HUES48 (cell line): ENCODE results near the gene MCOLN1.

ENCODE experiments used
- H3K27ac ChIP-seq: one replicate; pipeline ENCODE4 v1.7.0; 2013; ENCODE audit warnings: low read depth, low read length, inconsistent platforms
- H3K27me3 ChIP-seq: 2 replicates; pipeline ENCODE4 v1.6.1; 2013; ENCODE audit warnings: mild to moderate bottlenecking, low read length; ENCODE audit not compliant: control insufficient read depth, insufficient read depth
- H3K36me3 ChIP-seq: 2 replicates; pipeline ENCODE4 v1.6.1; 2013; ENCODE audit warnings: low read length; ENCODE audit not compliant: control insufficient read depth, insufficient read depth
- H3K4me1 ChIP-seq: 2 replicates; pipeline ENCODE4 v1.6.1; 2013; ENCODE audit warnings: mild to moderate bottlenecking, low read length; ENCODE audit not compliant: control insufficient read depth, insufficient read depth
- H3K4me3 ChIP-seq: 2 replicates; pipeline ENCODE4 v1.5.1; 2013; ENCODE audit warnings: mild to moderate bottlenecking, low read depth, low read length
- H3K9ac ChIP-seq: 2 replicates; pipeline ENCODE4 v1.6.1; 2013; ENCODE audit warnings: mild to moderate bottlenecking, low read depth, low read length, moderate library complexity
- H3K9me3 ChIP-seq: 2 replicates; pipeline ENCODE4 v1.6.1; 2013; ENCODE audit warnings: low read length; ENCODE audit not compliant: control insufficient read depth, insufficient read depth

Gene MCOLN1

DNA sequence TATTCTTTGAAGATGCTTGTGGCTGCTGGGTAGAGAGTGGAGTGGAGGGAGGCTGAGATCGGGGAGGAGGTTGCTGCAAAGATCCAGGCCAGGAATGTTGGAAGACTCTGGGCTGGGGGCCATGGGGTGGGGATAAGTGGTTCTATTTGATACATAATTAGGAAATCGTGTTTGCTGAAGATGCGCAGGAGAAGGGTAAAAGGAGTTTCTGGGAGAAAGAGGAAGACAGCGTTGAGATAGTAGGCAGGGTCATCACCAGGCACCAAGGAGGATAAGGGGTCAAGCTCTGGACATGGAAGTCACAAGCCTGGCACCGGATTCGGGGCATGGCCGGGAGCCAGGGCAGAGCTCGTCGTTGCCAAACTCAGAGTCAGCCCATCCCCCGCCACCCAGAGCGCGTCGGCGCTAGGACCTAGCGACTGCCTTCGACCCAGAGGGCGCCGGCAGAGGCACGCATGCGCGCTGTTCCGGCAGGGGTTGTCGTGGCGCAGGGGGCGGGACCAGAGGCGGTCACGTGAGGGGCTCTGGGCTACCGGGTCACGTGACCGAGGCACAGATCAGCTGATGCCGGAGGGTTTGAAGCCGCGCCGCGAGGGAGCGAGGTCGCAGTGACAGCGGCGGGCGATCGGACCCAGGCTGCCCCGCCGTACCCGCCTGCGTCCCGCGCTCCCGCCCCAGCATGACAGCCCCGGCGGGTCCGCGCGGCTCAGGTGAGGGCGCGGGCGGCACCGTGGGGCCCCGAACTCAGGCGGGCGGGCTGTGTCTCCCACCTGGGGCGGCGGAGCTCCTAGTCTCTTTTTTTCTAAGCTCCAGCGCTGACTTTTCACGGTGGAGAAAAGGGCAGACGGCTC, at the start of gene MCOLN1:
Gene MCOLN1 (plus strand): TSS at position 553 of the 851 bp plus-strand sequence. CDS start 127 bp downstream, at position 680.
- Histone ChIP-seq H3K4me3 (peak within 1 kb of the TSS; percentile 73), H3K4me1 (peaks cover 7% of the 10 kb centered on the region; the same call in 1 of the 2 replicates), H3K36me3 (peaks cover 21% of the 10 kb centered on the region), H3K27me3 (no peaks in the 10 kb centered on the region; the same call in 1 of the 2 replicates), H3K27ac (no peak within 1 kb of the TSS), H3K9me3 (no peaks in the 10 kb centered on the region), H3K9ac (no peak within 1 kb of the TSS)

DNA sequence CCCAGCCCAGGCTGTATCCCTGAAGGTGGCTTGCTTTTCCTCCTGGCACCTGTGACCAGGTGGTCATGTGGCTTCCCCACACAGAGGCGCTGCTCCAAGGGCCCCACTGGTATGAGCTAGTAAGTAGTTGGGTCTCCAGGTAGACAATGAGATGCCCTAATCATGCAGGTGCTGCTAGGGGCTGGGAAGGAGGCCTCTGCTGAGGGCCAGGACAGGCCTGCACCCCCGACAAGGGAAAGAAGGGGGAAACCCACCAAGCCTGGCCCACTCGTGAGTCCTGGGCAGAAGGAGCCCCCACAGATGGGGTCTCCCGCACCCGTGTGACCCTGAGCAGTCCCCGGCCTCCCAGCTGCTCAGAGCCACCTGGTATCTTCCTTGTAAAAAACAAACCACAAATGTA, 46.8 kb upstream of the MCOLN1 start:
- H3K27me3 ChIP-seq = no peaks in the 10 kb centered on the region
- H3K27ac ChIP-seq = no peak overlapping the region
- peaks cover 6% of the 10 kb centered on the region; the same call in 1 of the 2 replicates for H3K4me1 ChIP-seq
- H3K9me3 ChIP-seq = no peaks in the 10 kb centered on the region
- H3K36me3 ChIP-seq = peaks cover 5% of the 10 kb centered on the region
- H3K9ac ChIP-seq = no peak overlapping the region
- H3K4me3 ChIP-seq = no peak overlapping the region

DNA sequence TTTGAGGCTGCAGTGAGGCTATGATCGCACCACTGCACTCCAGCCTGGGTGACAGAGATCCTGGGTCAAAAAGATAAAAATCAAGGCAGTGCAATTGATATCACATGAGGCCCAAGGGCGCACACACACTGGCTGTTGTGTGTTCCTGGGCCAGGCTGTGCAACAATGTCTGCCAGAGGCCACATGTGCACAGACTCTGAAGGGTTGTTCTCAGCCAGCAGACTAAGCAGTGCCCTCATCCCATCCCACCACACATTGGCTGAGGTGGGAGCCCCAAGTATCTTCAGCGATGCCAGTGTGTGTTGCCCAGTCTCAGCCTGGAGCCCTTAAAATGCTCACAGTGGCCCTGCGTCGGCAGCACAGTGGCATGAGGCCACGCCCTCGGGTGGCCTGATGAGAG, 46.2 kb upstream of the MCOLN1 start:
- peaks cover 6% of the 10 kb centered on the region; the same call in 1 of the 2 replicates for H3K4me1 ChIP-seq
- H3K27ac ChIP-seq = no peak overlapping the region
- no peak overlapping the region for H3K4me3 ChIP-seq
- H3K9me3 ChIP-seq = no peaks in the 10 kb centered on the region
- no peaks in the 10 kb centered on the region for H3K36me3 ChIP-seq
- H3K27me3 ChIP-seq = no peaks in the 10 kb centered on the region
- no peak overlapping the region for H3K9ac ChIP-seq

DNA sequence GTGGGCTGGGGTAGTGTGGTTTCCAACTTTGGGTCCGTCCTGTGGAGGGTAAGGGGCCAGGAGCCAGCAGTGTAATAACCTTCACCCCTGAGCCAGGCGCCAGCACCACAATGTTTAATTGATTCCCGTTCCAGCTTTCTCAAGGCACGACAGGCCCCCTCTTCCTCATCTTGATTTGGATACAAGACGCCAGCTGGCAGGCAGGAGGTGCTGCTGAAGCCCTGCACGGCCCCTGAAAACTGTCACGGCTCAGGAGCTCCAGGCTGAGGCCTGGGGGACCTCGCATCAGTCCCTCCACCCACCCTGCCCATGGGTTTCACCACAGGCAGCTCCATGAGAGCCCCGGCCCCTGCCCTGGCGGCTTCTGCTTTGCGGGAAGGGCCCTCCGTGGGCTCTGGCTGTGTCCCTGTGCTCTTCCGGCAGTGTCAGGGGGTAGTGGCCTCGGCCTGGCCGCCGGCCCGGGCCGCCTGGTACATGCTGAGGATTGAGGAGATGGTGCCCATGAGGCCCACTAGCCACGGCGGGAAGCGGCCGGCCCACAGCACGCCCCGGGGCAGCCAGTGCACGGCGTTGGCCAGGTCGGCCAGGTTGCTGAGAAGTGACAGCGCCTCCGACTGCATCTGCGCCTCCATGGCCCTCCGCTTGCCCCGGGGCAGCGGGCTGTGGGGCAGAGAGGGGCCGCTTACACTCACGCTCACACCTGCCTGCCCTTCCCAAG, 45.5 kb upstream of the MCOLN1 start:
- Histone ChIP-seq H3K9me3 (no peaks in the 10 kb centered on the region), H3K36me3 (no peaks in the 10 kb centered on the region), H3K4me3 (no peak overlapping the region), H3K4me1 (peaks cover 6% of the 10 kb centered on the region; the same call in 1 of the 2 replicates), H3K27me3 (no peaks in the 10 kb centered on the region), H3K9ac (no peak overlapping the region), H3K27ac (no peak overlapping the region)

DNA sequence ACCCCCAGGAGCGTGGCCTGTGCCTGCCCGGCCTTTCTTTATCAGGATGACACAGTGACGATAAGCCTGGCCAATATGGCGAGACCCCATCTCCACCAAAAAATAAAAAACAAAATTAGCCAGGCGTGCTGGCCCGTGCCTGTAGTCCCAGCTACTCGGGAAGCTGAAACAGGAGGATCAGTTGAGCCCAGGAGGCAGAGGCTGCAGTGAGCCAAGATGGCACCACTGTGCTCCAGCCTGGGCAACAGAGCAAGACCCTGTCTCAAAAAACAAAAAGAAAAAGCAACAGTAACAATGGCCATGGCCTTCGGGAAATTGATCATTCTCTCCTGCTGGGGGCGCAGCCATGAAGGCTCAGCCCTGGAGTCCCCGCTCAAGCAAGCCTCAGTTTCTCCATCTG, 44.7 kb upstream of the MCOLN1 start:
- H3K36me3 ChIP-seq = no peaks in the 10 kb centered on the region
- H3K9ac ChIP-seq = no peak overlapping the region

DNA sequence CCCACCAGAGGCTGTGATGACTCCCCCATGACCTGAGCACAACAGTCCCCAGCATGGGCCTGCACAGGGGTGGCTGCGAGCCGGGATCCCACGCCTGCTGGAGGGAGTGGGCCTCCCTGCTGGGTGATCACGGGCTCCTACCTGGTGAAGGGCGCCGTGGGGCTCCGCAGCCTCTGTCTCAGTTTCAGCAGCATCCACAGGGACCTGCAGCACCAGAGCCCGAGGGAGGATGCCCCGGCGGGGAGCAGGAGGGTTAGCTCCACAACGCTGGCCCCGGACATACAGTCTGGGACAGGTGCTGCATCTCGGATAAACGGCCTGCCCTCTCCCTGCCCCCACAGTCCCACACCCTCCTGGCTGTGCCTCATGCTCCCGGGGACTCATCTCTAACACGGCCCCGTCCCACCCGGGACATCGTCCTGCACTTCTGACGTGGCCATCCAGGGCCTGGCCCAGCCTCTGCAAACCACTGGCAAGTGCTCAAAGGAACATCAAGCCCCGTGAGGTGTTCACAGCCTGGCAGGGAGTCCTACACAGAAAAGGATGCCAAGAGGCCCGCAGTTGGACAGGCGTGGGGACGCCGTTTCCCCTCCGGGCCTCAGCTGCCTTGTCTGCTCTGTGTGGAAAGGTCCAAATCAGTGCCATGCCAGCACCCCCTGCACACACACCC, 44.1 kb upstream of the MCOLN1 start:
- Histone ChIP-seq H3K27ac (no peak overlapping the region), H3K9ac (no peak overlapping the region), H3K27me3 (no peaks in the 10 kb centered on the region), H3K9me3 (no peaks in the 10 kb centered on the region), H3K36me3 (no peaks in the 10 kb centered on the region), H3K4me3 (no peak overlapping the region), H3K4me1 (peaks cover 12% of the 10 kb centered on the region)

More for the DNA sequence above, 44.7 kb upstream of the MCOLN1 start:
- Histone ChIP-seq H3K4me3 (no peak overlapping the region), H3K4me1 (peaks cover 9% of the 10 kb centered on the region; the same call in 1 of the 2 replicates), H3K27me3 (no peaks in the 10 kb centered on the region), H3K27ac (no peak overlapping the region), H3K9me3 (no peaks in the 10 kb centered on the region)

DNA sequence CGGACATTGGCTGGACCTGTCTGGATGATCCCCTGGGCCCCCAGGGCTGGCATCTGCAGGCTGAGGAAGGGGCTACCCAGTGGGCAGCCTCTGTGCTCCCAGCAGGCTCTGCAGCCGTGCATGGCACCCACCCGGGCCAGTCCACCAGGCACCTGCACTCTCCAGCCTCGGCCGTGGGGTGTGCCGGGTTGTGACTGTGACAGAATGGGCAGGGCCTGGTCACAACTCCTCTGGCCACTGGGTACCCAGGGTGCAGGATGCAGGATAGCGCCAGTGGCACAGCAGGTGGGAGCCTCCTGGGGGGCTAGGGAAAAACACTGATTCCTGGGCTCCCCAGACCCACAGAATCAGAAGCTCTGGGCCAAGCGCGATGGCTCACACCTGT, 43.6 kb upstream of the MCOLN1 start:
- Histone ChIP-seq H3K4me3 (no peak overlapping the region), H3K9me3 (no peaks in the 10 kb centered on the region), H3K4me1 (peaks cover 17% of the 10 kb centered on the region), H3K36me3 (no peaks in the 10 kb centered on the region), H3K27me3 (no peaks in the 10 kb centered on the region), H3K27ac (no peak overlapping the region), H3K9ac (no peak overlapping the region)

DNA sequence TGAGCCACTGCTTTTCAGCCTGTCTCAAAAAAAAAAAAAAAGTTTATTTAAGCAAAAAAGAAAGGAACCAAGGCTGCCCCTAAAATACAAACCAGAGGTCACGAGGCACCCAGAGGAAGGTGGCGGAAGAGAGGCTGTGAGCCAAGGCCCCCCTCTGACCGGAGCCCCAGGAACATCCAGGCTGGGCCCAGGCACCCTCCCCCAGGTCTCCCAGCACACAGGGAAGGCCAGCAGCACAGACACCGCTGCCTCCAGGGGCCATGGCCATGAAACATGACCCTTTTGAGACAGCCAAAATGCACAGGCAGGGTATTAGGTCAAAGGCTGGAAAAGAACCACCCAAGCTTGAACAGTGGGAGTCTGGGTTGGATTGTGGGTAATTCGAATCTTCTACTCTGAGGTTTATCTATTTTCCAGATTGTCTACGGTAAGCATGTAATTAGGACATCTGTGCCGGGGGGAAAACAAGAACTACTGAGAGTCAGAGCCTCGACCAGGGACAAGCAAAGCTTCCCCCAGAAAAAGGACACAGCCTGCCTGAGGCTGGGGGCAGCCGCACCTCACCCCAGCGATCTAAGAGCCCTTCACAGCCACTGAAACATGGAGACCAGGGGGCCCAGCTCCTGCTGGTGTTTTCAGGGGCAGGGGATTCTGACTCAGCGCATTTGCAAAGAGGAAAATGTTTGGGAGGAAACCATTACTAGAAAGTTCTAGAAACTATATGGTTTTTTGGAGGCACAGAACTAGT, 42.0 kb upstream of the MCOLN1 start:
- no peak overlapping the region for H3K27ac ChIP-seq
- no peak overlapping the region for H3K9ac ChIP-seq
- no peak overlapping the region for H3K4me3 ChIP-seq
- H3K4me1 ChIP-seq = peaks cover 18% of the 10 kb centered on the region
- no peaks in the 10 kb centered on the region for H3K36me3 ChIP-seq
- no peaks in the 10 kb centered on the region for H3K27me3 ChIP-seq
- H3K9me3 ChIP-seq = no peaks in the 10 kb centered on the region

DNA sequence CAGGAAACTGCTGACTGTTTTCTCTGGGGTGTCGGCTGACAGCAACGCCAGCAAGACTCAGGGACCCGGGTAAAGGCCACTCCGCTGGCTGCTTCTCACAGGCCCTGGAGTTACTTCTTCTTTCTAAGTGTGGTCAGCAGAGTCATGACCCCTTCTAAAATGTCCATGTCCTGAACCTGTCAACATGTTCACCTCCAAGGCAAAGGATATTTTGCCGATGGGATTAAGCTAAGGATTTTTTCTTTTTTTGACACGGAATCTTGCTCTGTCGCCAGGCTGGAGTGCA, 41.5 kb upstream of the MCOLN1 start:
- Histone ChIP-seq H3K27me3 (no peaks in the 10 kb centered on the region), H3K4me3 (no peak overlapping the region), H3K9me3 (no peaks in the 10 kb centered on the region), H3K36me3 (no peaks in the 10 kb centered on the region), H3K4me1 (peaks cover 18% of the 10 kb centered on the region), H3K9ac (no peak overlapping the region), H3K27ac (no peak overlapping the region)

DNA sequence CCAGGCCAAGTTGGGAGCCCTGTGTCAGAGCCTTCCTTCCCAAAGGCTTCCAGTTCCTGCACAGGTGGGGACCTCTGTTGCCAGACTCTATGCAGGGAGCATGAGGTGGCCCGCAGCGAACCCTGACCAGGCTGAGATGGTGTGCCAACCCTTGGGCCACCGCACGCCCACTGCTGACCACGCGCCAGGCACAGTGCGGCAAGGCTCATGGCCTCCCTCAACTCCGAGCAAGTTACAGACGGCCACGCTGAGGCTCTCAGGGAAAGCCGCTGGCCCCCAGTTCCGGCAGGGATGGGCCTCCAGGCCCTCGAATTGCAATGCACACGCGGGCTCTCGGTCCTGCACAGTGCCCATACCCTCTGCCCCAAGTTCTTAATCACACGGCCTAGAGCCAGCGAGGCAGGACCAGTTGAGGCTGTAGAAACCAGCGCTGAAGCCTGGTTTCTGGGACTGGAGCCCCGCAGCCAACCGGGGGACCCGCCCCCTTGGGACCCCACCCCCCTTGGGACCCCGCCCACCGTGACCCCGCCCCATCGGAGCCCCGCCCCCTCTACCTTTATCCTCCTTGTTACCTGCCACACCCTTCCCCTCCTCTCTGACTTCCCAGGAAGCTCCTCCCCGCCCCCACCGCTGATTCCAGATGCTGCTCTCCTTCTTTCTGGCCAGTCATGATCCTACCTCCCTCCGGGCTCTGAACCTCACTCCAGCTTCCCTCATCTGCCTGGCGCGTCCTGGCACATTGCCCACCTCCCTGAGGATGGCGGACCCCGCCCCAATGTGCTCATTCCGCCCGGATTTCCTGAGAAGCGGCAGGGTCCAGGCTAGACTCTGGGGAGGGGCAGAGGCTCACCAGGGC, 39.6 kb upstream of the MCOLN1 start:
- no peak overlapping the region for H3K9ac ChIP-seq
- no peaks in the 10 kb centered on the region for H3K9me3 ChIP-seq
- H3K4me3 ChIP-seq = peak overlapping the region; percentile 47; the same call in 1 of the 2 replicates
- no peaks in the 10 kb centered on the region for H3K36me3 ChIP-seq
- H3K27me3 ChIP-seq = no peaks in the 10 kb centered on the region
- H3K27ac ChIP-seq = no peak overlapping the region
- peaks cover 18% of the 10 kb centered on the region for H3K4me1 ChIP-seq
